Psoas muscle (tissue), 8 donors: ENCODE results near the gene COL4A2. TPM values are rescaled to one million over a fixed set of nuclear protein-coding genes. Genes with fewer than 3 reads are reported as not detected.

Experiments used
- ATAC-seq, 4 donors: fragments of 200-7000 bp; cut with Tn5 transposase; one replicate each; pipeline ENCODE4 v1.9.1; 2020; ENCODE audit warnings: moderate library complexity in 3 of 4, mild to moderate bottlenecking in 2 of 4
- DNase-seq, 2 donors: peaks; one replicate each; pipeline ENCODE4 v3.0.0-alpha.2; 2020
- H3K27ac ChIP-seq: fragments of 200-600 bp; one replicate; pipeline ENCODE4 v1.8.0; 2022
- H3K27me3 ChIP-seq, 3 donors: fragments of 200-600 bp in 1 of 3; one replicate each; pipeline versions ENCODE4 v1.6.1 to v1.8.0; 2013 to 2022; ENCODE audit warnings: low read length in 2 of 3, mild to moderate bottlenecking in 2 of 3, moderate library complexity in 1 of 3; ENCODE audit not compliant: insufficient read depth in 3 of 3
- H3K36me3 ChIP-seq, 2 donors: fragments of 200-600 bp in 1 of 2; one replicate each; pipeline versions ENCODE4 v1.6.1 to v1.8.0; 2013 to 2022; ENCODE audit warnings: low read depth in 1 of 2, mild to moderate bottlenecking in 1 of 2, moderate library complexity in 1 of 2; ENCODE audit not compliant: insufficient read depth in 1 of 2
- H3K4me1 ChIP-seq: fragments of 200-600 bp; one replicate; pipeline ENCODE4 v1.8.0; 2022
- H3K4me3 ChIP-seq: fragments of 200-600 bp; one replicate; pipeline ENCODE4 v1.8.0; 2022; ENCODE audit warnings: mild to moderate bottlenecking
- H3K9me3 ChIP-seq: fragments of 200-600 bp; one replicate; pipeline ENCODE4 v1.8.0; 2022
- WGBS, 3 donors: extraction: QIAGEN DNeasy Blood & Tissue Kit; methylation state at CpG; one replicate each; pipeline versions ENCODE4 v1.1.6 to v1.1.7; 2013; 5-methylcytosine and 5-hydroxymethylcytosine counted together
- intact Hi-C, 2 donors: fragments of 100-400 bp; cut with DNase I; formaldehyde crosslinking; loops; one replicate each; pipeline versions ENCODE4 v1.11.0 to v1.14.2; 2022
- polyA plus RNA-seq, 3 donors: library from polyadenylated mRNA; stranded (reverse); fragments of 200-250 nt; gene quantifications; one replicate each; pipeline ENCODE4 v1.2.3, GENCODE V29; 2013
- total RNA-seq, 4 donors: library from RNA; stranded (reverse); fragmentation: NEBNext Ultra II Directional in 2 of 4; extraction: Animal tissue kit (Norgen Biotek cat#: 25700) in 2 of 4; gene quantifications; one replicate each; pipeline versions ENCODE4 v1.2.1 to v1.2.4, GENCODE V29; 2021 to 2023
- TF ChIP-seq, protein P1 (sequence below): fragments of 200-600 bp; IDR thresholded peaks from one replicate; pipeline ENCODE4 v1.8.0; 2022; ENCODE audit warnings: antibody characterized with exemption
- donor health status: healthy with polysubstance abuse.
- donor health status: DM: no; HTN: no; CAD: no; lungs with moderate emphysema.
- donor health status: Bipolar disorder and iron deficiency.
- donor health status: healthy.
- donor health status: DM: yes; HTN: yes; CAD: no.
- donor health status: DM: no; HTN: no; CAD: no.
- donor health status: DM: no; HTN: no; CAD: no.
- donor health status: DM: yes; HTN: yes; CAD: no.

The COL4A2 gene
- total and polyA plus RNA-seq, 7 donors = 25.8 to 84.5 (median 57.8) TPM

DNA sequence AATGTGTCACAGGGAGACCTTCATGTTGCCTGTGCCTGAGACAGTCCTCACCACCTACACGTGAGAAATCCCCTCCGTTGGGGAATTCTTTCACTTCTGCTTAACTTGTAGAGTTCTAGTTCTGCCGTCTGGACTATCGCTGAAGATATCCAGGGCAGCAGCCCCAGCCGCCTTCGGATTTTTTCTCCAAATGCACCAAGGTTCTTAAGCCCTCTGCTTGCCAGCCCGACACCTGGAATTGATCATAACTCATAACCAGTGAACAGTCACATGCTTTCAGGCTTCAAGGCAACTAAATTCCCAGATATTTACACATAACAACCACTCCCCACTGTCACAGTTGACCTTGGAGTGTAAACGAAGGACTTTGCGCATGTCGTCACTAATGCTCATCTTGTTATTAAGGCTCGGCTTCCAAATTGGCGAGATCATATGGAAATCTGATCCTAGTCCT is 140.0 kb downstream of the COL4A2 start:
- peaks cover 0 to 34% of the 10 kb centered on the region in 2 donors for H3K36me3 ChIP-seq
- intact Hi-C loops = no loop called here
- no peak overlapping the region for H3K4me3 ChIP-seq
- H3K4me1 ChIP-seq = no peaks in the 10 kb centered on the region
- no peaks in the 10 kb centered on the region for H3K9me3 ChIP-seq
- ATAC-seq (no peak), DNase-seq (no peak)
- H3K27me3 ChIP-seq = no peaks in the 10 kb centered on the region
- no peak overlapping the region for H3K27ac ChIP-seq
- TF ChIP-seq, protein P1, sequence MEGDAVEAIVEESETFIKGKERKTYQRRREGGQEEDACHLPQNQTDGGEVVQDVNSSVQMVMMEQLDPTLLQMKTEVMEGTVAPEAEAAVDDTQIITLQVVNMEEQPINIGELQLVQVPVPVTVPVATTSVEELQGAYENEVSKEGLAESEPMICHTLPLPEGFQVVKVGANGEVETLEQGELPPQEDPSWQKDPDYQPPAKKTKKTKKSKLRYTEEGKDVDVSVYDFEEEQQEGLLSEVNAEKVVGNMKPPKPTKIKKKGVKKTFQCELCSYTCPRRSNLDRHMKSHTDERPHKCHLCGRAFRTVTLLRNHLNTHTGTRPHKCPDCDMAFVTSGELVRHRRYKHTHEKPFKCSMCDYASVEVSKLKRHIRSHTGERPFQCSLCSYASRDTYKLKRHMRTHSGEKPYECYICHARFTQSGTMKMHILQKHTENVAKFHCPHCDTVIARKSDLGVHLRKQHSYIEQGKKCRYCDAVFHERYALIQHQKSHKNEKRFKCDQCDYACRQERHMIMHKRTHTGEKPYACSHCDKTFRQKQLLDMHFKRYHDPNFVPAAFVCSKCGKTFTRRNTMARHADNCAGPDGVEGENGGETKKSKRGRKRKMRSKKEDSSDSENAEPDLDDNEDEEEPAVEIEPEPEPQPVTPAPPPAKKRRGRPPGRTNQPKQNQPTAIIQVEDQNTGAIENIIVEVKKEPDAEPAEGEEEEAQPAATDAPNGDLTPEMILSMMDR = no peak
- 54 to 68% (median 66%) methylated on average over 12 of the region's 12 CpGs for WGBS, 3 donors

DNA sequence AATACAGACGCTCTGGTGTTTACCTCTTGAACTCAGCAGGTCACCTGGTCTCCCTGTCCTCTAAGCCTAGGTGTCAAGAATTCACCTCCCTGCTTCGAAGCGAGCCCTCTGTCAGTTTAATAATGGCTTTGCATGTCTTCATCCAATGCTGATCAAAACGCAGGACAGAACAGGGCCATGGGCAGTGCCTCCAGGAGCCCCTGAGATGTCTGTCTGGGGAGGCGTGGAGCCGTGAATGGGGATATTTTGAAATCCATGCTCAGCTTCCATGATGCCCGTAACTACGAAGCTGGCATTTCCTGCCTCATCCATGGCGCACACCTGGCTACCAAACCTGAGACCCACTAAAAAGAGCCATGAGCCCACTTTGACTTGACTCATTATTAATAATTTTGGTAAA is 140.7 kb downstream of the COL4A2 start:
- Histone ChIP-seq H3K4me1 (no peaks in the 10 kb centered on the region), H3K9me3 (no peaks in the 10 kb centered on the region), H3K27ac (no peak overlapping the region), H3K36me3 (peaks cover 0 to 39% of the 10 kb centered on the region in 2 donors), H3K27me3 (no peaks in the 10 kb centered on the region), H3K4me3 (no peak overlapping the region)
- ATAC-seq = no peak
- intact Hi-C loops = no loop called here
- WGBS, 3 donors = 81 to 89% (median 83%) methylated on average over 9 of the region's 9 CpGs
- TF ChIP-seq, protein P1 = no peak
- no peak for DNase-seq

DNA sequence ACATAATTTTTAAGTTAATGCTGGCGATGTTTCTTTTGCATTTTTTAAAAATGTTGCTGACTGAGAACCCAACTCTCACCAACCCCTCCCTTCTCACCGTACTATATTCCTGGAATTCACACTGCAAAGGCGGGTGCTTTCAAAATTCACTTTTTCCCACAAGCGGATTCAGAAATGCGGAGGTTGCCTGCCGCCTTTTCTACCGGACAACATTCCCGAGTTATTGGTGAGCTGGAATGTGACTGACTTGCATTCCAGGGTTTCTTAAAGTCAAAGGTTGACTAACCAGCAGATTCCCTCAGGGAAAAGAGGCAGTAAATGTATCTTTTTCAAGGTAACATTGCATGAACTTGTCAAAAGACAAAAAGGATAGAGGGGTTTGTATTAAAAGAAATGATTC is 141.1 kb downstream of the COL4A2 start:
- 82 to 86% (median 84%) methylated on average over 8 of the region's 8 CpGs for WGBS, 3 donors
- H3K27me3 ChIP-seq = no peaks in the 10 kb centered on the region
- ATAC-seq (no peak), DNase-seq (no peak)
- no peak overlapping the region for H3K4me3 ChIP-seq
- H3K36me3 ChIP-seq = peaks cover 0 to 42% of the 10 kb centered on the region in 2 donors
- intact Hi-C loops = no loop called here
- TF ChIP-seq, protein P1 = no peak
- H3K9me3 ChIP-seq = no peaks in the 10 kb centered on the region
- no peak overlapping the region for H3K27ac ChIP-seq
- no peaks in the 10 kb centered on the region for H3K4me1 ChIP-seq

DNA sequence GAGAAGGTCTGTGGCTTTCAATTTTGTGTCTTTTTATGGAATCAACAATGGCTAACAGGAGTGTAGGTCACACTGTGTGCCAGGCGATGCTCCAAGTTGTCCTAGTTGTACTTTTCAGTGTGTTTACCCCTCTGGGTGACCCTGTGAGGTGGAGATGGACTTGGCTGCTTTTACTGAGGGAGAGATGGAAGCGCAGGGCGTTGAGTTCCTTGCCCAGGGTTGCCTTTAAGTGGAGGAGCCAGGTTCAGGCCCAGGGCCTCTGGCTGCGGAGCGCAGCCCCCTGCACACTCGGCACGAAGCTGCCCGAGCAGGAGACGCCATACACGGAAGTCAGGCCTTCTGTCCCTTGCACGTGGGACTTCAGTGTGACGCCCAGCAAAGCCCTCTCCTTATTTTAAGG is 141.6 kb downstream of the COL4A2 start:
- ATAC-seq = no peak
- WGBS, 3 donors = 93 to 96% (median 93%) methylated on average over 12 of the region's 12 CpGs
- Histone ChIP-seq H3K4me3 (no peak overlapping the region), H3K4me1 (no peaks in the 10 kb centered on the region), H3K27ac (no peak overlapping the region), H3K36me3 (peaks cover 0 to 46% of the 10 kb centered on the region in 2 donors), H3K27me3 (no peaks in the 10 kb centered on the region), H3K9me3 (no peaks in the 10 kb centered on the region)
- intact Hi-C loops = no loop called here
- TF ChIP-seq, protein P1 = no peak
- no peak for DNase-seq
